HTR-8/SVneo (cell line): ENCODE results near the gene TRIO.
"Not testable (repeated sequence)": the region's sequence is repeated elsewhere in the genome, so short reads cannot be mapped to it uniquely, and the experiment has no call there.

Source experiments
- DNase-seq: peaks from one replicate; pipeline ENCODE4 v3.0.0; 2011; ENCODE audit warnings: low spot score, mixed read lengths; ENCODE audit not compliant: insufficient read length
- FAIRE-seq: peaks from 2 replicates; lab custom pipeline; 2011; peaks lifted over from hg19 to GRCh38; lab: Jason Lieb, UNC

Gene TRIO

GRCh38 chr5:14528115-14528514, 385.0 kb downstream of the TRIO start:
- no peak for FAIRE-seq

GRCh38 chr5:14528926-14529325, 385.8 kb downstream of the TRIO start:
- DNase-seq (no peak), FAIRE-seq (no peak)

More at GRCh38 chr5:14528115-14528514, 385.0 kb downstream of the TRIO start:
- no peak for DNase-seq

- no peak for FAIRE-seq
These were observed 388.5 kb downstream of the TRIO start for GRCh38 chr5:14531668-14532067.

GRCh38 chr5:14532180-14532579, 389.0 kb downstream of the TRIO start:
- DNase-seq (no peak), FAIRE-seq (no peak)

More at GRCh38 chr5:14531668-14532067, 388.5 kb downstream of the TRIO start:
- no peak for DNase-seq

- FAIRE-seq: no peak
- no peak for DNase-seq
These were observed 391.6 kb downstream of the TRIO start for GRCh38 chr5:14534773-14535172.

GRCh38 chr5:14545308-14545707, 402.2 kb downstream of the TRIO start:
- FAIRE-seq (no peak), DNase-seq (no peak)

- DNase-seq: no peak
- FAIRE-seq: peak; percentile 36
These were observed 402.7 kb downstream of the TRIO start for GRCh38 chr5:14545862-14546261.

GRCh38 chr5:14547666-14548065, 404.5 kb downstream of the TRIO start:
- DNase-seq: no peak
- no peak for FAIRE-seq

- FAIRE-seq: no peak
- DNase-seq: no peak
These were observed 408.1 kb downstream of the TRIO start for GRCh38 chr5:14551211-14551610.

GRCh38 chr5:14552017-14552416, 408.9 kb downstream of the TRIO start:
- DNase-seq (no peak), FAIRE-seq (no peak)

- DNase-seq: not testable (repeated sequence)
- peak; percentile 49 for FAIRE-seq
These were observed 411.1 kb downstream of the TRIO start for GRCh38 chr5:14554288-14554687.

GRCh38 chr5:14556015-14556414, 412.9 kb downstream of the TRIO start:
- DNase-seq (no peak), FAIRE-seq (no peak)

- no peak for FAIRE-seq
These were observed 414.1 kb downstream of the TRIO start for GRCh38 chr5:14557203-14557770.

GRCh38 chr5:14557791-14558415, 414.8 kb downstream of the TRIO start:
- DNase-seq (no peak), FAIRE-seq (no peak)

More at GRCh38 chr5:14557203-14557770, 414.1 kb downstream of the TRIO start:
- DNase-seq: no peak
